Measurements from ENCODE around the gene SERPING1.

Gene SERPING1

DNA sequence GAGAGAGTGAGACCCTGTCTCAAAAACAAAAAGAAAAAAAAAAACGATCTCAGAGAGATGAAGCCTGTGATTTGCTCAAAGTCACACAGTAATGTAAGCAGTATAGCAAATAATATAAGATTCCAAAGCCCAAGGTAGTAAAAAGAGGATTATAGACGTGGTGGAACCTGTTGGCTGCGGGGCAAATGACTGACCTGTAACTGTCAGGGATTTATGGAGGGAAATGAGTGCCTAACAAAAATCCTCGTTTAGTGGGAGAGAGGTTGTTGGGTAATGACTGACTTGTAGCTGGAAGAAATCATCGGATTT is 59.4 kb downstream of the SERPING1 start:
- ATAC-seq: no peak

- ATAC-seq: peak; percentile 99
Measured at GRCh38 chr11:57657194-57658022, 59.9 kb downstream of the SERPING1 start, which contains the start of gene CLP1. Gene CLP1, plus strand, starts transcription at chr11:57657762. Its CDS starts 1,715 bp downstream, at chr11:57659477.

DNA sequence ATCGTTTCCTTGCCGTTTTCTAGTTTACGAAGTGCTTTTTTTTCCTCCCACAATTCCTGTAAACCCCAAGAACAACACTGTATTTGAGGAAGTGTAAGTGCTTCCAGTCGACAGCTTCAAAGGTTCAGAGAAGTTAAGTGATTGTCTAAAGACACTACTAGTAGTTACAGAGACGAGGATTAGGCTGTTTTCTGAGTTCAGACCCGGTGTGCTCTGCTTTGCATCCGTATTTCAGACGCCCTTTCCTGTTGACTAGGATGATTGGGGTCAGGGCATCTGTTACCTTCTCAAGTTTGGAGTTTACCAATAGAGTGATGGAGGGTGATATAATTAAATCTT is 60.5 kb downstream of the SERPING1 start:
- no peak for ATAC-seq

GRCh38 chr11:57659669-57660068 is 62.2 kb downstream of the SERPING1 start:
- no peak for ATAC-seq

- ATAC-seq: no peak
Measured at GRCh38 chr11:57662893-57663292, 65.4 kb downstream of the SERPING1 start.

- no peak for ATAC-seq
Measured at GRCh38 chr11:57663975-57664374, 66.5 kb downstream of the SERPING1 start.

All from activated CD4-positive, CD25-positive, alpha-beta regulatory T cell treated with anti-CD3 and anti-CD28 coated beads, Interleukin-2, amount 50 U/mL, for 24 hours (primary cell).